Fibroblast of skin of left quadriceps (primary cell): ENCODE measurements around the gene CLBA1.
"Not testable (repeated sequence)": the region's sequence is repeated elsewhere in the genome, so short reads cannot be mapped to it uniquely, and the experiment has no call there.

ENCODE experiments used
- DNase-seq, 2 experiments: peaks; one replicate each; pipeline ENCODE4 v3.0.0-alpha.2; 2013; ENCODE audit warnings: low read depth in 2 of 2

Gene CLBA1

DNA sequence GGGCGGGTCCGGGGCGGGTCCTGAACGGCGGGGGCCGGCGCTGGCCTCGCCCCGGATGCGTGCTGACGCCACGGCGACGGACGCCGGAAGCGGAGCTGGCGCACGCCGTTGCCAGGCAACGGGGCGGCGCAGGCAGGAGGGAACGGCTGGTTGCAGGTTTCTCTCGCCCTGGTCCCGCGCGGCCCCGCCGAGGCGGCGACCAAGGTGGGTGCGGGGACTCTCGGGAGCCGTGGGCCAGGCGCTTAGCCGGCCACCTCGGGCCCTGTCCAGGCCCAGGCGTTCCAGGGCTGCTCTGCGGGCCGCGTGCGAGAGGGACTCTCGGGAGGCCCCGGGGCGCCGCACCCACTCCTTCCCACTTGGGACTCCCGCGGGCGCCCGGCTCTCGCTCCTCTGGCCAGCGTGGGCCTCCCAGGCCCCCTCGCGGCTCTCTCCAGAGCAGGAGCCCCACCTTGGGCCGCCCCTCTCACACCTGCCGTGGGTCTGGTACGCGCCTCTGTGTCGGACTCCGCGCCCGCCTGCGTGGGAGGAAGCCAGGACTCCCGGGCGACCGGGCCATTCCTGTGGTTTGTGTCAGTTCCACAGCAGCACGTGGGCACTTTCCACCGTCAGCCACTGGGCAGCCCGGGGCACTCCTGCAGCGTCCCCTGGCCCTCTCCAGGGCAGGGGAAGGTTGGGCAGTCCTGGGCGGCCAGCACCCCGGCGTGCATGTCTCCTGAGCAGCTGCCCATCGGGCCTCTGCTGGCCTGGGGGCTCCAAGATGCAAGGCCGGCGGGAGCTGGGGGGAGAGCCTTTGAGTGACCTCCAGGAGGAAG lies at the start of gene CLBA1:
CLBA1 (plus strand) TSS at position 114 of the 812 bp plus-strand sequence; CDS start at position 758, 644 bp downstream.
- DNase-seq = peak; percentile 76 to 77

DNA sequence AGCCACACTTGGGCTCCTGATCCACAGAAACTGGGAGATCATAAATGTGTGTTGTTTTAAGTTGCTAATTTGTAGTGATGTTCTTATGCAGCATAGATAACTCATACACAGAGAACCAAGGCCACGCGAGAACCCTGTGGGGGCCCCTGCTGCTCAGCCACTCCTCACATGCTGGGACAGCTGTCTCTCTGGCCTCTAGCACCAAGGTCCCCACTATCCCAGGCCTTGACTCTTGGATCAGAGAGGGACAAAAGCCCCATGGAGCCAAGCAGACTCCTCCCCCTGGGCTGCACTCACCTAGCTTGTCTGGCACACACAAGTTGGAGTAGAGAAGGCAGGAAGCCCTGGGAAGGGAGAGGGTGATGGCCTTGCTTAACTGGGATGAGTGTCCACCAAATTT lies 49.6 kb upstream of the CLBA1 start:
- no peak for DNase-seq

DNA sequence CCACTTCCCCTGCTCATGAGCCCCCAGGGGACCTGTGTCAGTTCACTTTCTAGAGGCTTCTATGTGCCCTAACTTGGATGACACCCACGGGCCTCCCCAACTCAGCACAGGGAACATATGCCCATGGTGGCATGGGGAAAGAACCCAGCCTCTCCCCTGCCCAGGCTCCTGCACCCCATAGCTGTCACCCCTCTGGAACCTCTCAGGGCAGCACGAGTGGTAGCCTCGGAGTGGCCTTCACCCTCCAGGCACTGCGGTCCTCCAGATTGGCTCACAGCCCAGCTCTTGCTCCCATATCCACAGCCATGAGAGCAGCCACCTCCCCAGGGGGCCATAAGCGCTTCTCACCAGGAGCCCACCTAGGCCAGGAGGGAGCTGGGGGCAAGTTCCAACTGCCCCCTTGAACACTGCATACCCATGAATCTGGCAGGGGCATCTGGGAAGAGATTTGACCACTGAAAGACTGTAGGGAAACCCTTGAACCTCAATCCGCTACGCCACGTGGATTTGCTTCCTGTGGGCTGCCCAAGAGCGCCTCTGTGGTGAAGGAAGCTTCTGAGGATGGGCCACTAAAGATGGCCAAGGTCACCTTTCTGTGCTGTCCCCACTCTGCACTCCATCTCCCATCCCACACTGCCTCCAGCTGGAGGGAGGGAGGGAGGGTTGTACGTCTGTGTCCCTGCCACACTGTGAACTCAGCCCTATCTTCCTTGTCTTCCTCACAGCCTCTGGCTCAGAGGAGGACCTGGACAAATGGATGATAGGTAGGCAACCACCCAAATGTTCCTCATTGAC lies 49.0 kb upstream of the CLBA1 start:
- DNase-seq = no peak

DNA sequence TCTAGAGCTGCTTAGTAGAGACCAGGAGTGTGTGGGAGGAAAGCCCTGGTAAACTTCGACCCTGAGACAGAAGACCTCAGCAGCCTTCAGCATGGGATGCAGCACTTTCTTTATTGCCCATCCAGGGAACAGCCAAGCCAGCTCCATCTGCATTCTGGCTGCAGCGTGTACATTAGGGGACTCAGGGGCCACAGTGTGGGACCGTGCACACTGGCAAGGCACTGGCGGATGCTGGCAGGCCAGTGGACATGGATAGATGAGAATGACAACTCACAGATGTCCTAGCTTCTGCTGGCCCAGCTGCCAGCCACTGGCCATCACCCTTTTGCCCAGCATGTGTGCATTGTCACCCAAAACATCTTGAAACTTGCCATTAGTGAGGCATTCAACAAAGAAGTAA lies 48.4 kb upstream of the CLBA1 start:
- DNase-seq = no peak

DNA sequence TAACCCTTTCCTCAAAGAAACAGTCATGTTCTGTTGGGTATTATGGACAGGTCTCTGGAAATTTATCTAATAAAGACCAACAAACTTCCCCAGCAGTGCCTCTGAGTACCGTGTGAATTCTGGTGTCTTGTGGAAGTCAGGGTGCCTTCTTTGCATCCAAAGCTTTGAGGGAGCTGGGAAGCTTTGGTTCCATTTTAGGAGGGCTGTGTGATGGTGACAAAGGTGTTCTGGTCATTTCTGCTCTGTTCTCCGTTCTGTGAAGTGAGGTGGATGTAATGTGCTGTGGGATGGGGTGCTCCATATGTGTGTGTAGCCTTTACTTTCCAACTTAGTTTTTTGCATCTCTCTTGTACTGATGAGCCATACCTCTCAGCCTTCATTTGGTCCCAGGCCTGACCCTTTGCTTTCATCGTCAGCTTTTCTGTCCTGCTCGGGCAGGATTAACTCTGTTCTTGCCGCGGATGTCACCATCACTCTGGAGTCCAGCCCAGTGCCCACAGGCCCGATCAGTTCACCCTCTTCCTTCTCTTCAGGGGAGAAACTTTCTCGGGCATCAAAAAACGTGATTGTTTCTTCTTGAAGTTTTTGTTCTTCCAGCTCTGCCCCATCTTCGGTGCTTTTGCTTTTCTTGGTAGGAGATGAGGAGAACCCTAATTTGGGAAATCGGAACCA lies 47.8 kb upstream of the CLBA1 start:
- no peak for DNase-seq

DNA sequence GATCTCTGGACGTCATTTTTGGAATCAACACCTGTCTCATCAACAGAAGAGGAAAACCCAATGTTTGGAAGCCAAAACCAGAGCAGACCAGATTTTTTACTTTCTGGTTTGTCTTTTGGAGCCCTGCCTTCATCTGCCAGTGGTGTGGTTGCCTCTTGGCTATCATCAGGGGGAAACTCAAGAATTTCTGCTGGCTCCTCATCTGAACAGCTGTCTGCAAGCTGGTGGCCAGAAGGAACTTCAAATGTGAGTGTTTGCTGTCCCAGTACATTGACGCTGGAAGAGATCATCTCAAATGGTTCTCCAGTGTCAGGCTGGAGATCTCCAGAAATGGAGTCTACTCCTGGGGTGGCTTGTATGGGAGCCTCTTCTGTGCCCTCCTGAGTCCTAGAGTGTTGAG lies 47.2 kb upstream of the CLBA1 start:
- no peak for DNase-seq

DNA sequence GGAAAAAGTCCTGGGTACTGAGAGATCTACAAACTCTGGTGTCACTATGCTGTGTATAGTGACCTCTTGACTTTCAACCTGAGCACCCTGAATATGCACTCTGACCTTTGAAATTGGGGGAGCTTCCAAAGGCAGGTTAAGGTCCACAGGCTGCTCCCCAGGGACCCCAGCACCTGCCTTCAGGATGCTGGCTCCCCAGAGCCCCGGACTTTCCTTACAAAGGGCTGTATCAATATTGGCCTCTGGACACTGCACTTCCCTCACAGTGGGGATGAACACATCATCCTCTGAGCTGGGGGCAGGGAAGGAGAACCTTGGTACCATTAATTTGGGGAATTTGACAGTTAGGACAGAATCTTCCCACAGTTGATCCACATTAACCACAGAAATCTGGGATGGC lies 46.6 kb upstream of the CLBA1 start:
- DNase-seq = no peak

DNA sequence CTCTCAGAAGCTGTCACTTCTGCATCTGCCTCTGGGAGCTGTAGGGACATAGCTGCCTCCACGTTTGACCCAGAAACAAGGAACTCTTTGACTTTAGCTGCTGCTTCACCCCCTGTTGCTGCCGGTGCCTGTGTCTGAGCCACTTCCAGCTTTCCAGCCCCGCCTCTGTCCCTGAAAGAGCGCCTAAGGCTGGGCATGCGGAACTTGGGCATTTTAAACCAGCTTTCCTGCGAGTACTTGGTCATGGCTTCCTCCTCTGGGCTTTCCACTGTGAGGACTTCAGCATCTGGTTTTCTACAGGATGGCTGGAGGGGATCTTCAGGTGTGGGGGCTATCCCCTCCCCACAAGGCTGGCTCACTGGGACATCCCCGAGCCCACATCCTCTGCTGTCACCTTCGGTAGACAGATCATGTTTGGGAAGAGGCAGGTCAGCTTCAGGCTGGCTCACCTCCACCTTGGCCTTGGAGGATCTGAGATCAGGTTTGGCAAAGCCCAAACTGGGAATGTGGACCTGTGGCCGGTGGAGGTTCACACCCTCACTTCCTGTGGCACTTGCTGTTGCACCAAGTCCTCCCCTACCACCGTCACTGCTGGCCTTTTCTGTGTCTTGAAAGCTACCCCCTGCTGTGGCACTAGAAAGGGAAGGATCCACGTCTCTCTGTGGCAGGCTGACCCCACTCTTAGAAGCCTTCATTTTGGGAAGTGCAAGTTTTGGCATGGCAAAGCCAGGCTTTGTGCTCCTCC lies 45.8 kb upstream of the CLBA1 start:
- DNase-seq = no peak

DNA sequence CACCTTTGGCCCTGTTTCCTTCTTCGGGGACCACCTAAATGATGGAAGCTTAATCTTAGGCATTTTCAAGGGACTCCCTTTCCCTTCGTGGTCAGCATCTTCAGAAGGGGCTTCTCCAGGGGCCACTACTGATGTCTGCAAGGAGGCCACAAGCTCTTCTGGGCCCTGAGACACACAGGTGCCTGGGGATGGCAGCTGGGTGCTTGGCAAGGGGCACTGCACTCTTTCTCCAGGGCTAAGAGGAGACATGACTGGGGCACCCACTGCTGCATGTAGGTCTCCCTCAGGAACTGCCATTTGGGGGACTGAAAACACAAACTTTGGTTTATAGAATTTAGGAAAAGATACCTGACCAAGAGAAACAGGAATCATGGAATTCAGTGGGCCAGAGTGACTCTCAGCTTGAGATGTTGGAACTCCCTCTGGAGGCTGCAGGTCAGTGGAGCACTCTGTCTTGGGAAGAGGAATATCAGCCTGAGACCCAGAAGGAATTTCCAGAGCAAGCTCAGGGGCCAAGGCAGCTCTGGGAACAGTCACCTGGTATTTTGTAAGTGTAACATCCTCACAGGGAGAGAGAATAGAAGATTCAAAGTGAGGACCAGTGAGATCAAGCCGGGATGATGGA lies 45.0 kb upstream of the CLBA1 start:
- DNase-seq = no peak

DNA sequence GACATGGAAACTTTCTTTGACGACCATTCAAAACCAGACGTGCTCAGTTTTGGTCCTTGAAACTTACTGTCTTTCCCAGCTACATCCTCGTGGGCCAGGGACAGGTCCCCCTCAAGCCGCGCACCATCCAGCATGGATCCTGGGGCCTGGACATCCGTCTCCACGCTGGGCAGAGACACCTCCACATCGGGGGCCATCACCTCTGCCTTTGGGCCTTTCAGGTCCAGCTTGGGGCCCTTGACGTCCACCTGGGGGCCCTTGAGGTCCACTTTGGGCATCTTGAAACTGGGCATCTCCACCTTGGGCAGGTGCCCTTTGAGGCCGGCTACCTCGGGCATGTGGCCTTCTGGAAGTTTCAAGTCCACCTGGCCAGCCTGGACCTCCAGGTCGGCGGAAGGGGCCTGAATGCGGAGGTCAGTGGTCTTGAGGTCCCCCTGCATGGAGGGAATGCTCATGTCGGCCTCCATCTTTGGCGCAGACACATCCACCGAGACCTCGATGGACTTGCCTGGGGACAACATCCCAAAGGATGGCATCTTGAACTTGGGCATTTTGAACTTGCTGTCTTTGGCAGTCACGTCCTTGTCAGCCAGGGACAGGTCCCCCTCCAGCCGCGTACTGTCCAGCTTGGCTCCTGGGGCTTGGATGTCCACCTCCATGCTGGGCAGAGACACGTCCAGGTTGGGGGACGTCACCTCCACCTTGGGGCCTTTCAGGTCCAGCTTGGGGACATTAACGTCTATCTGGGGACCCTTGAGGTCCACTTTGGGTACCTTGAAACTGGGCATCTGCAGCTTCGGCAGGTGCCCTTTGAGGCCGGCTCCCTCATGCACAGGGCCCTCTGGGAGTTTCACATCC lies 43.9 kb upstream of the CLBA1 start:
- no peak for DNase-seq

DNA sequence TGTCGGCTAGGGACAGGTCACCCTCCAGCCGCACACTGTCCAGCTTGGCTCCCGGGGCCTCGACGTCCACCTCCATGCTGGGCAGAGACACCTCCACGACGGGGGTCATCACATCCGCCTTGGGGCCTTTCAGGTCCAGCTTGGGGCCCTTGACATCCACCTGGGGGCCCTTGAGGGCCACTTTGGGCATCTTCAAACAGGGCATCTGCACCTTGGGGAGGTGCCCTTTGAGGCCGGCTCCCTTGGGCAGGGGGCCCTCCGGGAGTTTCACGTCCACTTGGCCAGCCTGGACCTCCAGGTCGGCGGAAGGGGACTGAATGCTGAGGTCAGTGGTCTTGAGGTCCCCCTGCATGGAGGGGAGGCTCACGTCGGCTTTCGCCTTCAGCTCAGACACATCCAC lies 43.0 kb upstream of the CLBA1 start:
- DNase-seq = no peak

DNA sequence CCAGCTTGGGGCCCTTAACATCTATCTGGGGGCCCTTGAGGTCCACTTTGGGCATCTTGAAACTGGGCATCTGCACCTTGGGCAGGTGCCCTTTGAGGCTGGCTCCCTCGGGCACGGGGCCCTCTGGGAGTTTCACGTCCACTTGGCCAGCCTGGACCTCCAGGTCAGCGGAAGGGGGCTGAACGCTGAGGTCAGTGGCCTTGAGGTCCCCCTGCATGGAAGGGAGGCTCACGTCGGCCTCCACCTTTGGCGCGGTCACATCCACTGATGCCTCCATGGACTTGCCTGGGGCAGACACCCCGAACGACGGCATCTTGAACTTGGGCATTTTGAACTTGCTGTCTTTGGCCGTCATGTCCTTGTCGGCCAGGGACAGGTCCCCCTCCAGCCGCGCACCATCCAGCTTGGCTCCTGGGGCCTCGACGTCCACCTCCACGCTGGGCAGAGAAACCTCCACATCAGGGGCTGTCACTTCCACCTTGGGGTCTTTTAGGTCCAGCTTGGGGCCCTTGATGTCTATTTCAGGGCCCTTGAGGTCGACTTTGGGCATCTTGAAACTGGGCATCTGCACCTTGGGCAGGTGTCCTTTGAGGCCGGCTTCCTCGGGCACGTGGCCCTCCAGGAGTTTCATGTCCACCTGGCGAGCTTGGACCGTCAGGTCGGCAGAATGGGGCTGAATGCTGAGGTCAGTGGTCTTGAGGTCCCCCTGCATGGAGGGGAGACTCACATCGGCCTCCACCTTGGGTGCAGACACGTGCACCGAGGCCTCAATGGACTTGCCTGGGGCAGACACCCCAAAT lies 42.2 kb upstream of the CLBA1 start:
- DNase-seq = not testable (repeated sequence)

DNA sequence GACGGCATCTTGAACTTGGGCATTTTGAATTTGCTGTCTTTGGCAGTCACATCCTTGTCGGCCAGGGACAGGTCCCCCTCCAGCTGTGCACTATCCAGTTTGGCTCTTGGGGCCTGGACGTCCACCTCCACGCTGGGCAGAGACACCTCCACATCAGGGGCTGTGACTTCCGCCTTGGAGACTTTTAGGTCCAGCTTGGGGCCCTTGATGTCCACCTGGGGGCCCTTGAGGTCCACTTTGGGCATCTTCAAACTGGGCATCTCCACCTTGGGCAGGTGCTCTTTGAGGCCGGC lies 41.6 kb upstream of the CLBA1 start:
- DNase-seq = not testable (repeated sequence)

DNA sequence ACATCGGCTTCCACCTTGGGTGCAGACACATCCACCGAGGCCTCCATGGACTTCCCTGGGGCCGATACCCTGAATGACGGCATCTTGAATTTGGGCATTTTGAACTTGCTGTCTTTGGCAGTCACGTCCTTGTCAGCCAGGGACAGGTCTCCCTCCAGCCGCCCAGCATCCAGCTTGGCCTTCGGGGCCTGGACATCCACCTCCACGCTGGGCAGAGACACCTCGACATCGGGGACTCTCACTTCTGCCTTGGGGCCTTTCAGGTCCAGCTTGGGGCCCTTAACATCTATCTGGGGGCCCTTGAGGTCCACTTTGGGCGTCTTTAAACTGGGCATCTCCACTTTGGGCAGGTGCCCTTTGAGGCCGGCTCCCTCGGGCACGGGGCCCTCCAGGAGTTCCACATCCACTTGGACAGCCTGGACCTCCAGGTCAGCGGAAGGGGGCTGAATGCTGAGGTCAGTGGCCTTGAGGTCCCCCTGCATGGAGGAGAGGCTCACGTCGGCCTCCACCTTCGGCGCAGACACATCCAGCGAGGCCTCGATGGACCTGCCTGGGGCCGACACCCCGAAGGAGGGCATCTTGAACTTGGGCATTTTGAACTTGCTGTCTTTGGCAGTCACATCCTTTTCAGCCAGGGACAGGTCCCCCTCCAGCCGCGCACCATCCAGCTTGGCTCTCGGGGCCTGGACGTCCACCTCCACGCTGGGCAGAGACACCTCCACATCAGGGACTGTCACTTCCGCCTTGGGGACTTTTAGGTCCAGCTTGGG lies 41.0 kb upstream of the CLBA1 start:
- DNase-seq = not testable (repeated sequence)

DNA sequence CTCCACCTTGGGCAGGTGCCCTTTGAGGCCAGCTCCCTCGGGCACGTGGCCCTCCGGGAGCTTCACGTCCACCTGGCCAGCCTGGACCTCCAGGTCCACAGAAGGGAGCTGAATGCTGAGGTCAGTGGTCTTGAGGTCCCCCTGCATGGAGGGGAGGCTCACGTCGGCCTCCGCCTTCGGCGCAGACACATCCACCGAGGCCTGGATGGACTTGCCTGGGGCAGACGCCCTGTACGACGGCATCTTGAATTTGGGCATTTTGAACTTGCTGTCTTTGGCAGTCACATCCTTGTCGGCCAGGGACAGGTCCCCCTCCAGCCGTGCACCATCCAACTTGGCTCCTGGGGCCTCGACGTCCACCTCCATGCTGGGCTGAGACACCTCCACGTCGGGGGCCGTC lies 40.3 kb upstream of the CLBA1 start:
- not testable (repeated sequence) for DNase-seq

DNA sequence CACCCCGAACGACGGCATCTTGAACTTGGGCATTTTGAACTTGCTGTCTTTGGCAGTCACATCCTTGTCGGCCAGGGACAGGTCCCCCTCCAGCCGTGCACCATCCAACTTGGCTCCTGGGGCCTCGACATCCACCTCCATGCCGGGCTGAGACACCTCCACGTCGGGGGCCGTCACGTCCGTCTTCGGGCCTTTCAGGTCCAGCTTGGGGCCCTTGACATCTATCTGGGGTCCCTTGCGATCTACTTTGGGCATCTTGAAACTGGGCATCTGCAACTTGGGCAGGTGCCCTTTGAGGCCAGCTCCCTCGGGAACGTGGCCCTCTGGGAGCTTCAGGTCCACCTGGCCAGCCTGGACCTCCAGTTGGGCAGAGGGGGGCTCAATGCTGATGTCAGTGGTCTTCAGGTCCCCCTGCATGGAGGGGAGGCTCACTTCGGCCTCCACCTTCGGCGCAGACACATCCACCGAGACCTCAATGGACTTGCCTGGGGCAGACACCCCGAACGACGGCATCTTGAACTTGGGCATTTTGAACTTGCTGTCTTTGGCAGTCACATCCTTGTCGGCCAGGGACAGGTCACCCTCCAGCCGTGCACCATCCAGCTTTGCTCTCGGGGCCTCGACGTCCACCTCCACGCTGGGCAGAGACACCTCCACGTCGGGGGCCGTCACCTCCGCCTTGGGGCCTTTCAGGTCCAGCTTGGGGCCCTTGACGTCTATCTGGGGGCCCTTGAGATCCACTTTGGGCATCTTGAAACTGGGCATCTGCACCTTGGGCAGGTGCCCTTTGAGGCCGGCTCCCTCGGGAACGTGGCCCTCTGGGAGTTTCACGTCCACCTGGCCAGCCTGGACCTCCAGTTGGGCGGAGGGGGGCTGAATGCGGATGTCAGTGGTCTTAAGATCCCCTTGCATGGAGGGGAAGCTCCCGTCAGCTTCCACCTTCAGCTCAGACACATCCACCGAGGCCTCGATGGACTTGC lies 39.3 kb upstream of the CLBA1 start:
- DNase-seq = not testable (repeated sequence)

DNA sequence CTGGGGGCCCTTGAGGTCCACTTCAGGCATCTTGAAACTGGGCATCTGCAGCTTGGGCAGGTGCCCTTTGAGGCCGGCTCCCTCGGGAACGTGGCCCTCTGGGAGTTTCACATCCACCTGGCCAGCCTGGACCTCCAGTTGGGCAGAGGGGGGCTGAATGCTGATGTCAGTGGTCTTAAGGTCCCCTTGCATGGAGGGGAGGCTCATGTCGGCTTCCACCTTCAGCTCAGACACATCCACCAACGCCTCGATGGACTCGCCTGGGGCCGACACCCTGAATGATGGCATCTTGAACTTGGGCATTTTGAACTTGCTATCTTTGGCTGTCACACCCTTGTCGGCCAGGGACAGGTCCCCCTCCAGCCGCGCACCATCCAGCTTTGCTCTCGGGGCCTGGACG lies 38.4 kb upstream of the CLBA1 start:
- DNase-seq = not testable (repeated sequence)
